Endometrial microvascular endothelial cells (primary cell): ENCODE data around the gene BAG5. TPM values are rescaled to one million over a fixed set of nuclear protein-coding genes. Genes with fewer than 3 reads are reported as not detected.

Experiments used
- in situ Hi-C: cut with HindIII; loops from 2 replicates; pipeline ENCODE4 v1.10.0; 2017; ENCODE audit warnings: low sequenced_read_pairs, low pct_unique_long_range_greater_than_20kb; ENCODE audit errors: inconsistent ontology term
- total RNA-seq: library from RNA; depleted of rRNA; stranded (reverse); fragments of >200 nt; gene quantifications from one replicate; pipeline ENCODE4 v1.2.3, GENCODE V29; 2015; ENCODE audit errors: inconsistent ontology term

Gene BAG5
- total RNA-seq, 1 donor from 2014 or later = 16.4 TPM

DNA sequence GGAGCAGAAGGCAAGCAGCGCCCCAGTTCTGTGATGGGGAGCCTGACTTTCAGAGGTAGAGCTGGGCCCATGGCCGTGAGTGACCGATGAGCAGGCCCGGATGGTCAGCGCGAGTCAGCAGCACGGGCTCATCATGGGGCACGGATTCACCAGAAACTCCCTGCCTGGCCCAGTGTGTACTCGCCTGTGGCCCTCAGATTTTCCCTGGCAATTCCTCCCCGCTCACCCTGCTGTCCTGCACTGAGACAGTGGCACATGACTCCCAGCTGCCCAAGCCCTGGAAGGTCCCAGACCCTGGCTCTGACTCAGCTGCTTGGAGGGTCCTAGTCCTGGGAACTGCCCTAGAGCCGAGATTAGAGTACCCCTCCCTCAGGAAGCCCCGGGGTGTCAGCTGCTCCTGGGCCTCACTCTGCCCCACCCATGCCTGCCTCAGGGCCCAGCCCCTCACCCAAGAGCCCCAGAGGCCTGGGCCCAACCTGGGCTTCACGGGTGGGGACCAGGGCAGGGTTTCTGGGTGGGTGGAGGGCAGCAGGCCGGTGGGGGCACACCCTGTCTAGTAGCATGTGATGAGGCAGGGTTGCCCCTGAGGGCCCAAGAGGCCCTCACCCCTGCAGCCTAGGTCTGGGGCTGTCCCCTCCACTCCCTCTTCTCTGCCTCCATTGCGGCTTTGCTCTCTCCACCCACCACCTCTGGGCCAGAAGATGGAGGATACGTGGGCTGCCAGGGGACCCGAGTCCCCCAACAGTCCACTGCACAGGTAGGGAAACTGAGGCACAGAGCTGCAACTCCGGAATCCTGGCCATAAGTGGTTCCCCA lies 25.1 kb downstream of the BAG5 start:
- in situ Hi-C loops = no loop called here

DNA sequence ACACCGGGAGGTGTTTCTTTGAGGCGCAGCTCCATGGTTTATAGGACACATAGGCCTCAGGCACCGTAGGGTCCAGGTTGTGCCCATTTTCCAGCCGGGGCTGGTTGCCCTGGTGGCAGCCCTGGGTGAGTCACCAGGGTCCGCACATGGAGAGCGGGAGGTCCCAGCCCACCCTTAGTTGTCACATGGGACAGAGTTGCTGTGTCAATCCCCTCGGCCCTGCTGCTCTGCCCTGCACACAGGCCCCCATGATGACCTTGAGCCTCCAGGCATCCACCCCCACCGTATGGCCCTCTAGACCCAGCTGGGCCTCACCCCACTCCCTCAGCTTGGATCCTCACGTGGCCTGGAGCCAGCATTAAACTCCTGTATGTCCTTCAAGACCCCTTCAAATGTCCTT lies 25.8 kb downstream of the BAG5 start:
- in situ Hi-C loops = no loop called here

DNA sequence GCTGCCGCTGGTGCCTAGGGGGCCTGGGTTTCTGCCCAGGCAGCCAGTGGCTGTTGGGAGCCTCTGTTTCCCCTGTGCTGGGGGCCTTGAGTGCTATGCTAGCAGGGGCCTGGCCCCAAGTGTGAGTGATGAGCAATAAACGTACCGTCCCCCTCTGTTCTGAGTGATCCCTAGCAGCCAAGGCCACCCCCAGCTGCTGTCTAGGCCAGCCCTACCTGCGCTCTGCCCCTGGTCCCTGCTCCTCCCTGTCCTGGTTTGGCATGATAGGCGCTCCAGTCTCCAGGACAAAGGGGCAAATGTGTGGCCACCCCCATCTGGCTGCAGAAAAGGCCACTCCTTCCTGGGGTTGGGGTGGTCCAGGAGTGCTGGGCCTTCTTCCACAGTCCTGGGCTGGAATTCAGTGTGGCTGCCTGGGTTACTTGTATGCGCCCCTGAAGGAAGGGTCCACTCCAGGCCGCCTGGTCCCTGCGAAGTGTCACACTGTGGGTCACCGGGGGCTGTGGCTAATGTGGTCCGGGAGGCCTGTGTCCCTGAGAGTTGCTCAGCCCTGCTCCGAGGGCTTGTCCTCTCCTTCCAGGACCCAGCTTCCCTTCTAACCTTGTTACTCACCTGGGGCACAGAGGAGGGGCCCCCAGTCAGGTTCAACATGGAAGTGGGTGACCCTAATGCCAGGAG lies 26.4 kb downstream of the BAG5 start:
- in situ Hi-C loops = no loop called here

DNA sequence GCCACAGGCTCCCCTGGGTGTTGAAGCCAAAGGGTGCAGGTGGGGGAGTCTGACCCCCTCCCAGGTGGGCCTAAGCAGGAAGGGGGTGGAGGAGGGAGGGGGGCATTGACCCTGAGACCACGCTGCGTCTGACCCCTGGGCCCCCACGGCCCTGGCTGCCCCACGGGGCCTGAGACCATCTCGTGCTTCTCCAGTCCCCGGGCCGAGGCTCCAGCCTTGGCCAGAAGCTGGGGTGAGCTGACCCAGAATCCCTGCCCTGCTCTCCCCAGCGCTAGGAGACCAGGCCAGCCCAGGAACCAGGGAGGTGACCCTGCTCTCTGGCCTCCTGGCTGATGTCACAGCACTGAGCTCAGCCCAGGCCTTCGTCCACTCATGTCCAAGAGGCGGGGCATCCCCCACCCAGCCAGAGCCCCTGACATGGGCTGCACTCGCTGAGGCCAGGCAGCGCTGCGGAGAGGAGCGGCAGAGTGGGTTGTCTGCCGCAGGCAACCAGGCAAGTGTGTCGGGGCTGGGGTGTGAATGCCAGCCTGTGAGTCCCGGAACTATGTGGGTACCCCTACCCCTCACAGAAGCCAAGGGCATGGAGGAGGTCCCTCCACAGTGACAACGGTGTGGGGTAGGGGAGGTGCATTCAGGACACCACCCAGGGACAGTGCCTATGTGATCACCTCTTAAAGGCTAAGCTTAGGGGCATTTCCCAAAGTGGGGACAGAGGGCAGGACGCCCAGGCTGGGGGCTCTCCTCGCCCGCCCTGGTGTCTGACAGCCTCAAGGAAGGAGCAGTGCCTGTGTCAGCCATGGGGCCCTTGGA lies 27.2 kb downstream of the BAG5 start:
- in situ Hi-C loops = no loop called here

DNA sequence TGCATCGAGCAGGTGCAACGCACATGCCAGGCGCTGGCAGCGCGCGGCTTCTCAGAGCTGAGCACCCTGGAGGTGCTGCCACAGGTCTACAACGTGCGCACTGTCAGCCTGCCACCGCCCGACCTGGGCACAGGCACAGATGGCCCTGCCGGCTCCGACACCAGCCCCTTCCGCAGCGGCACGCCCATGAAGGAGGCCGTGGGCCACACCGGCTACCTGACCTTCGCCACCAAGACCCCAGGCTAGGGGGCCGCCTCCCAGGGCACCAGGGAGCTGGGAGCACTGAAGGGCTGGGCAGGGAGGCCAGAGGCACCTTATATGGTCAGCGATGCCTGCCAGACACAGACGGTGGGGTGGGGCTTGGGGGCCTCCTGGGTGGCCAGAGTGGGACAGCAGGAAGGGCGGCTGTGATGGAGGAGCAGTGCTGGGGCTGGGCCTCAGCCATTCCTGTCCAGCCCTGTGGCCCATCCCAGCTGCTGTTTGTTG lies 27.8 kb downstream of the BAG5 start:
- in situ Hi-C loops = no loop called here

DNA sequence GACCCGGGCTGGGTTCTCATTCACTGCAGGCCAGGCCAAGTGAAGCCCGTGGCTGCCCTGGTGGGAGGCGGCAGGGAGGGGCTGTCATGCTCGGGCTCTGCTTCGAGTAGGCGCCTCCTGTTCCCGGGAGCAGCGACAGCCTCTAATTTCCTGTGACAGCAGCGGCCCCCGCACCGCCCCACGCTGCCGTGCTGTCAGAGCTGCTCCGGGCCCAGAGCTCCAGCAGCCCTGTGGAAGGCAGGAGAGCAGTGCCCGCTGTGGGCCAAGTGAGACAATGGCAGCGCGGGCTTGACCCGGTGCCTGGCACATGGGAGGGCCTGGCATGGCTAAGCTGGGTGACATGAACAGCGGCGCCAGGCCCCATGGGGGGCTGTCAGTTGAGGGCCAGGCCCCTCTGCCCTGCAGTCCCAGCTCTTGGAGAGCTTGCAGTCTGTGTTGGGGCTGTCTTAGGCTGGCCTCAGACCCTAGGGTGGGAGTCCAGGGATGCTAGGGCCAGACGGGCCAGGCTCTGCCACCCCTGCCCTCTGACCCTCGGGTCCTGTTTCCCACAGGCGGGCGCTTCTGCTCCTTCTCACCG lies 28.4 kb downstream of the BAG5 start:
- in situ Hi-C loops = no loop called here

DNA sequence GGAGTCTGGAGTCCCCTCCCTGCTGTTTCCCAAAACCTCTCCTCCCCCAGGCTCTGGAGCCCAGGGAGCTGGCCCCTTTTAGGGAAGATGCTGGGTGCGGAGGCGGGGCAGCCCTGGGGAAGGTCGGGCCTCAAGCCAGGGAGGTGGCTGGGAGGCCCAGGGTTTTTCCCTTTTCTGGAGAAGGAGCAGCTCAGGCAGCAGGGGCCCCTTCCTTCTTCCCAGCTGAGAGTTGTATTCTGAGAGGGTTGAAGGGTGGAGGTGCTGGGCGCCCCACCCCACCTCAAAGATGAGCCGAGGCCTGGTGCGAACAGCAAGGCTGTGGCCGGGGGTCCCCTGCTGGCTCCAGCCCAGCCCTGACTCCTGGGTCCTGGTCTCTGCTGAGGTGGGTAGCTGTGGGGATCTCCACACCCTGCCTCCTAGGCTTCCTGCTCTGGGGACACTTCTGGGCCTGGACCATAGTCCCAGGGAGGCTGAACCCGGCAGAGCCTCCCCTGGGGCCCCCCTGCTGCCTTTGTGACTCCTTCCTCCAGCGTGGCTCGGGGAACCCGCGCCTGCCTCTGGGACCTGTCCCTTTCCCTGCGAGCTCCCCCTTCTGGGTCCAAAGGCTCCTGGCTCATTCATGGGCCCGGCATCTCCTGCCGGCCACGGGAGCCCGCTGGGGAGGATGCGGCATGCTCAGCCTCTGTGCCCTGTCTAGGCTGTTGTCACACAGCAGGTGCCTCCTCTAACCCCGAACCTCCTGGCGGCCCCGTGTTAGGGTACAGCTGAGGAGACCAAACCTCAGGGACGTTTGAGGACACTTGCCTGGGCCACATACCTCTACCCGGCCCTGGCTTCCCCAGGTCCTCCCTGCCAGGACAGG lies 29.1 kb downstream of the BAG5 start:
- in situ Hi-C loops = no loop called here

DNA sequence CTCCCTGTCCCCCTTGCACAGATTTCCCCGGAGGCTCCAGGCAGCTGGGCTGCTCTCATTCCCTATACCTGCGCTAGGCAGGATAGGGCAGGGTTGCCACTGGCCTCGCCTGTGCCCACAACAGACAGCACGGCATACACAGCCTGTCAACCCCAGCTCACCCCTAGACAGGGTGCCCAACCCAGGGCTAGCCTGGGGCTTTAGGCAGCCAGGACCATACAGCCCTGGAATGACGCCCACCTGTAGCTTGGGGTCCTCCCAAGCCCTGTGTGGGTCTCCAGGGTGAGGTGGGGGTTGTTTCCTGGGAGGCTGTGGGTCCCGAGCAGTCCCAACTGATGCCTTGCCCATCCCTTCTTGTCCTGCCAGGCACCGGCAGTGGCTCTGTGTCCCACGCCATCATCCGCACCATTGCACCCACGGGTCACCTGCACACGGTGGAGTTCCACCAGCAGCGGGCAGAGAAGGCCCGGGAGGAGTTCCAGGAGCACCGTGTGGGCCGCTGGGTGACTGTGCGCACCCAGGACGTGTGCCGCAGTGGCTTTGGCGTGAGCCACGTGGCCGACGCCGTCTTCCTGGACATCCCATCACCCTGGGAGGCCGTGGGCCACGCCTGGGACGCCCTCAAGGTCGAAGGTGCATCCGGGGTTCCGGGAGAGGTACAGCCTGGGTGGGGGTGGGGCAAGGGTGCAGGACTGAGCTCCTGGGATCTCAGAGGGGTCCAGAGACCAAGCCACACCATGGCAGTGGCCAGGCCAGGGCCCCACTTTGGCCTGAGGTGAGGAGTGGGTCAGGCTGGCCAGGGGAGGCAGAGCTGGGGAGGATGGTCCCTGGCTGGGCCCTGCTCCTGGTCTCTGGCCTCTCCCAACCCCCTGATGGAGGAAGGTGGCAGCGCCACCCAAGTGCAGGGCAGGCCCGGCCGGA lies 30.0 kb downstream of the BAG5 start:
- in situ Hi-C loops = no loop called here

DNA sequence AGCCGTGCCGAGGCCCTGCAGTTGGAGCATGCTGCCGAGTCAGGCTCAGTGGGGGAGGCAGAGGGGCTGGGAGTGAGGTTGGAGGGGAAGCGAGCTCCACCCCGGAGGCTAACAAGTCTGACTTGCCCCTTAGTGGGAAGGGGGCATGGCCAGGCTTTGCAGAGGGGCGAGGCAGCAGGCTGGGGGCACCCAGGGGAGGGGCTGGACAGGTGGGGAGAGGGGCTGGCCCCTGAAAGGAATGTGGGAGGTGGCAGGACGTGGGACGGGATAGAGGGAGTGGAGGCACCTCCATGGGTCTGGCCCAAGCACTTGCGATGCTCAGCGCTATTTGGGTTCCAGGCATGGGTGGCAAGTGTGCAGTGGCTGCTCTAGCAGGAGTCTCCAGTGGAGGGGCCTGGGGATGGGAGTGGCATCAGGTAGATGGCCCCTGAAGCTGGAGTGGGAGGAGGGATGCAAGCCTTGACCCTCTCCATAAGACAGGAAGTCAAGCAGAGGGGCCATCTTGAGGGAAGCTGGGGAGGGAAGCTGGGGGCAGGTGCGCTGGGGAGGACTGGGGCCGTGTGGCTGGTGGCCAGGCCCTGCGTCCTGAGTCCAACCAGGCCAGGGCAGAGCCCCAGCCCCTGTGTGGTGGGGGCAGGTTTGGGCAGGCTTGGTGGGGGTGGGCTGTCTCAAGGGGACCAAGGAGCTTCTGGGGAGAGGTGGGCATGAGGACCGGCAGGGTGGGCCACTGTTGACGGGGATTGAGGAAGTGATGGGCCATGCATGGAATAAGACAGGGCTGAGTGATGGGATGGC lies 30.8 kb downstream of the BAG5 start:
- in situ Hi-C loops = no loop called here

DNA sequence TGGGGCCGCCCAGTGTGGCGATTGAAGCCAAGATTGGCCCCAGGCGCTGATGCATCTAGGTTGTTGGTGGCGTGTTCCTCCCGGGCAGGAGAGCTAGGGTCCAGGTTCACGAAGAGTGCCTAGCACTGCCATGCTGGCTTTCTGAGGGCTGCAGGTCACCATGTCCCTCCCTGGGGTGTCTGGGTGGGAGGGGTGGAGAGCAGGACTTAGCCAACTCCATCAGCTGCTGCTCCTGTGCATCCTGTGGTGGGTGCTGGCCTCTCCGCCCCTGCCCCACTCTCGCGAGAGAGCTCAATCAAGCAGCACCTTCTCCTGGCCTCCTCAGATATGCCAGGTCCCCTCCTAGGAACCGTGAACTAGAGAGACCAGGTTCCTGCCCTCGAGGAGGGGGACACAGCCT lies 31.6 kb downstream of the BAG5 start:
- in situ Hi-C loops = no loop called here

DNA sequence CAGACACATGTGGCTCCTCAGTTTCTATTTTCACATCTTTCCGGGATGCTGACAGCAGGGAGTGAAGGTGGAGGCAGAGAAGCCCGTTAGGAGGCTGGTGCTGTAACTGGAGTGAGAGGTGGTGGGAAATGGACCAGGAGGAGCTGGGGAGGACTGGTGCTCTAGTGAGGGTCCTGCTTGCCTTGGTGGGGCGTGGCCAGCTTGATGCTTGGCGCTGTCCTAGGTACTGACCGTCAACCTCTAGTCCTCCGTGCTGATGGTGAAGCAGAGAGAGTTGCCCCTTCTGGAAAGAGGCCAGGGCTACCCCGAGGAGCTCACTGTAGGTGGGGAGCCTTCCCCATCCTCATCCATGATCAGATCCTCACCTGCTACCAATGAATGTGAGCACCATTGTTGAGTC lies 32.1 kb downstream of the BAG5 start:
- in situ Hi-C loops = no loop called here

DNA sequence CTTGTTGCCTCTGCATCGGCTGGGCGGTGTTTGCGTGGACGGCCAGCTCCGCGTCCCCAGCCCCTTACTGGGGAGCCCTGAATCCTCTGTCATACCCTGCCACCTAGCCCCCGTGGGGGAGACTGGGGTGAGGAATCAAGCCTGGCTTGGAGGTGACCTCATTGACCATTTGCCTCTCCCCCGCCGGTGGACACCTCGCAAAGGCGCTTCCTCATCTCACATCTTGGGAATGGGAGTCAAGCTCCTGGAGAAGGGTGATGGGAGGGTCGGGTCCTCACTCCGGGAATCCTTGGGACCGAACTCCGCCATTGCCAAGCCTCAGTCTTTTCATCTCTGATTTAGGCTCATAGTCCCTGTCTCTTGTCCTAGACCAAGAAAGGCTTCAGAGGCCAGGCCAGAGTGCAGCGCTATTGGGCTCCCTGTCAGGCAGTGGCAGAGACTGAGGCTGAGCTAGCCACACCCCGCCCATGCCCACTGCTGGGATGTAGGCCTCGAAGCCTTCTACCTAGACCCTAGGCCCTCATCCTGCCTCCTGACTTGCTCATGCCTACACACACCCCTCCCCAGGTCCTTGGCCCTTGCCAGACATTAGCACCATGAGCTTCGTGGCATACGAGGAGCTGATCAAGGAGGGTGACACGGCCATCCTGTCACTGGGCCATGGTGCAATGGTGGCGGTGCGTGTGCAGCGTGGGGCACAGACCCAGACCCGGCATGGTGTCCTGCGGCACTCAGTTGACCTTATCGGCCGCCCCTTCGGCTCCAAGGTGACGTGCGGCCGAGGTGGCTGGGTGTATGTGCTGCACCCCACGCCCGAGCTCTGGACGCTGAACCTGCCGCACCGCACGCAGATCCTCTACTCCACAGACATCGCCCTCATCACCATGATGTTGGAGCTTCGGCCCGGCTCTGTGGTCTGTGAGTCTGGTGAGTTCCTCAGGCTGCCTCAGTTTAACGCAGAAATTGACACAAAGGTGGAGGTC lies 32.8 kb downstream of the BAG5 start:
- in situ Hi-C loops = no loop called here

DNA sequence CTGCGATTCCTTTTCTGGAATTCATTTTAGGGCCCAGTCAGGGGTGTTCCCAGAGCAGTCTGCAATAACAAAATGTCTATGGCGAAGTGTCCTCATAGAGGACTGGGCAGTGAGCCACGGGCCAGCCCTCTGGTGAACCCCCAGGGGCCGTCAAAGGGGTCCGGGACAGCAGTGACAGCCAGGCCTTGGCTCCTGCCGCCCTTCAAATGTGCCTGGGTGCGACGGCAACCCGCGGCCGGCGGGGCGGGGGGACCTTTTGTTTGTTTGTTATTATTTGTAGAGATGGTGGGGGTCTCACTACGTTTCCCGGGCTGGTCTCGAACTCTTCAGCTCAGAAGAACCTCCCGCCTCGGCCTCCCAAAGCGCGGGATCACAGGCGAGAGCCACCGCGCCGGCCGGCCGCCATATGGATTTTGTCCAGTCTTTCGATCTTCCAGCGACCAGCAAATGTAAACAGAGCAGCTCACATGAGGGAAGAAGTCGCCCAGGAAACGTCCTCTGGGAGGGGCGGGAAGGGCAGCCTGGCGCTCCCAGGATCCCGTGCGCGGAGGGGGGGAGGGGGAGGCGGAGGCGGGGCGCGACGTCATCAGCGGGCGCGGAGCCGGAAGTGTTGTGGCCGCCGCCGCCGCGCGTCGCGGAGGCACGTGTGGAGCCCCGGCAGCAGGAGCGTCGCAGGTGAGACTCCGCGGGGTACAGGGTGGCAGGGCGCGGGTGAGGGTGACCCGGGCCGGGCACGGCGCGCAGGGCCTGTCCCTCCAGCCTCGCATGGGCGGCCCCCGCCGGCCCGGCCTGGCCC lies 33.7 kb downstream of the BAG5 start, which contains the start of gene TRMT61A:
TRMT61A (plus strand) TSS at position 610 of the 796 bp plus-strand sequence. CDS start 783 bp downstream, outside the sequence.
- in situ Hi-C loops = no loop called here

DNA sequence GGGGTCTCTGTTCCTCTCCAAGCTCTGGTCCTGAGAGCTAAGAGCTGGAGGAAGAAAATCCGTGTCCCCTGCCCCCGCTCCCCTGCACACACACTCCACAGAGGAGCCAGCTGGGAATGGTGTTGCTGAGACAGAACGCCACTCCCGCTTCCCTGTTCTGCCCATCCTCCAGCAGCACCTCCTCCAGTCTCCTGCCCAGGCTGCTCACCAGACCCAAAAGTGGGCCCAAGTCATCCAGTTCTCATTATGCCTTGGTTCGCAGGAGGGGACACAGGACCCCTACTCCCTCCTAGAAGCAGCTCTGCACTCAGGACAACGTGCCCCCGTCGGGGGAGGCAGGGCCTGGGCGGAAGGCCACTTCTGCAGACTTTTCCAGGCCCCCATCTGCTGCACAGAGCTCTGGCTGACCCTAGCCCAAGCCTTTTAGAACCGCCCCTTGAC lies 34.3 kb downstream of the BAG5 start:
- in situ Hi-C loops = no loop called here
